Stimulated activated CD8-positive, alpha-beta memory T cell treated with anti-CD3 and anti-CD28 coated beads, Interleukin-7, amount 100 ng/mL, for 1 hour (primary cell): ENCODE results near the gene PCA3.

Source experiments
- DNase-seq, 2 donors: peaks; one replicate each; pipeline ENCODE4 v3.0.0-alpha.2; 2020; ENCODE audit warnings: low read depth in 2 of 2

Gene PCA3

DNA sequence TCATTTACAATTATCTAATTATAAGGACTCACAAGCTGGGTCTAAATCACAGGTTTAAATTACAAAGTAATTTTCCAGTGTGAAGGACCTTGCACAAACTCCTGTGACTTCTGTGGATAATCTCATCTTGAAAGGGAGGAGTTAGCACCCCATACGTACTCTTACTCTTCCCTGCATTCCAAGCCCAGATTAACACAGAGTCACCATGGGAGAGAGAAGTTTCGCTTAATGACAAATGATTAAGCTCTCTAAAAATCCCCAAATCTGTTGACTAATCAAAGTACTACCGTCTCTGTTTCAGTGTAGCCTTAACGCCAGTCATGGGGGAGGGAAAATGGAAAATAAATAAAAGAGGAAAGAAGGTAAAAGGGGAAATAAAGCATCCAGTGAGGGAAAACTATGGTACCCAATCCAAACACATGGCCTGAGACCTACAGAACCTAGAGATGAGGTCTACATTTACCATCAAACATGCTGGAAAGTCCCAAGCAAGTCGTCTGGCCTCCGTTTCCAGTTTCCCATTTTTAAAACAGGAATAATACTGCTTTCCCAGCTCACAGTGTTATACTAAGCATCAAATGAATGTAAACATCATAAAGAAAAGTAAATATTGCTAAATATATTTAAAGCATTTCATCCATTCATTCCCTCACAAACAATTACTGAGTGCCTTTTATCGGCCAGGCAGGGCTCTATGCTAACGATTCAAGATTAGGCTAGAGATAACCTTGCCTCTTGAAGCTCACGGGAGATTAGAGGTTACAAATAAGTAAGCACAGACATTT, 63.2 kb downstream of the PCA3 start:
- DNase-seq = no peak

GRCh38 chr9:76828447-76828846, 64.2 kb downstream of the PCA3 start:
- DNase-seq = no peak

DNA sequence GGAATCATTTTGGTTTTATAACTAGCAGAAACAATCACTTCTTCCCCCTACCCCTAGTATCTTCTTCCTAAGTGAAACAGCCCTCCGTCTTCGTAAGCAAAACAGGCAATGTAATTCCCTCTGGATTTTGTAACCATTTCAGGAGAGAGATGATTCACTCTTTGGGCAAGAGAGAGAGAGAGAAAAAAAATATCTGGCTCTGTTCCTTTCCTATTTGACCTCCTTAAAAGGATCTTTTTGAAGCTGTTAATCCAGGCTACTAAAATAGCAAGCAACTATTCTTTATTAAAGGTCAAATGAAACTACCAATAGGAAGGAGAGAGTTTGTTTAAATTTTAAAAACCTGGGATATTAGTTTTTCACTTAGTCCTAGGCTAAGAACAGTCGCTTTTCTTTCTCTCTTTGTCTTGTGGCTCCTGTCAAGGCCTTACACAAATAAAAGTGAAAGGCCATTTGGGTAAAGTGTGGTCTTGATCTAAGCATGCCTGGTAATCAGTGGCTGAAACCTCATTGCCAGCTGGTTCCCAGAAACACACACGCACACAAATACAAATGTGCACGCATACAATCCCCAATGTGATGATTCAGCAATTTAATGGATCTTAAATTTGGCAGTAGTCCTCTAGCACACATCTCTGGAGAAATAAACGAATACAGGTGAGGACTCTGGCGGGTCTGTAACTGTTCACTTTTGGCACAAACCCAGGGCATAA, 71.5 kb downstream of the PCA3 start:
- DNase-seq = no peak
